Neural cell (in vitro differentiated cells): Measurements from ENCODE around the gene PPP1R8. TPM values are rescaled to one million over a fixed set of nuclear protein-coding genes. Genes with fewer than 3 reads are reported as not detected.
A peak's percentile ranks its signal among the peaks of the same experiment; 100 is the strongest.
"Not testable (repeated sequence)": the region's sequence is repeated elsewhere in the genome, so short reads cannot be mapped to it uniquely, and the experiment has no call there.

Experiments used
- H2AFZ ChIP-seq: fragments of 200-600, 300-800 bp; sonication (generic), shearing (Covaris generic); 2 replicates; pipeline ENCODE4 v1.6.0; 2014; ENCODE audit warnings: low read depth, mild to moderate bottlenecking, antibody characterized with exemption, low read length, moderate library complexity
- H3F3A ChIP-seq: fragments of 200-600 bp; shearing (Covaris generic); 2 replicates; pipeline ENCODE4 v1.6.1; 2016; ENCODE audit warnings: mild to moderate bottlenecking, moderate library complexity, mixed read lengths, antibody characterized with exemption, low read length; ENCODE audit not compliant: insufficient read depth, poor library complexity, severe bottlenecking
- H3K27ac ChIP-seq: fragments of 200-600, 300-800 bp; sonication (generic), shearing (Covaris generic); 2 replicates; pipeline ENCODE4 v1.5.1; 2014; ENCODE audit warnings: mild to moderate bottlenecking, low read length, moderate library complexity
- H3K27me3 ChIP-seq: fragments of 300-800, 200-600 bp; sonication (generic), shearing (Covaris generic); 2 replicates; pipeline ENCODE4 v1.6.0; 2014; ENCODE audit warnings: mild to moderate bottlenecking, low read depth, low read length, moderate library complexity; ENCODE audit not compliant: insufficient read depth
- H3K36me3 ChIP-seq: fragments of 300-800, 200-600 bp; sonication (generic), shearing (Covaris generic); 2 replicates; pipeline ENCODE4 v1.5.1; 2014; ENCODE audit warnings: mild to moderate bottlenecking, antibody characterized with exemption, low read length, moderate library complexity; ENCODE audit not compliant: insufficient read depth
- H3K4me2 ChIP-seq: fragments of 300-800, 200-600 bp; sonication (generic), shearing (Covaris generic); 2 replicates; pipeline ENCODE4 v1.6.0; 2014; ENCODE audit warnings: mild to moderate bottlenecking, low read length
- H3K4me3 ChIP-seq: fragments of 300-800, 200-600 bp; sonication (generic), shearing (Covaris generic); 2 replicates; pipeline ENCODE4 v1.5.1; 2014; ENCODE audit warnings: mild to moderate bottlenecking, low read length, moderate library complexity
- H3K79me2 ChIP-seq: fragments of 200-600 bp; shearing (Covaris generic); replicated peaks from 2 replicates; pipeline ENCODE4 v1.6.0; 2014; ENCODE audit warnings: mild to moderate bottlenecking, low read length, moderate library complexity; ENCODE audit not compliant: insufficient read depth
- H3K9ac ChIP-seq: fragments of 300-800, 200-600 bp; sonication (generic), shearing (Covaris generic); 2 replicates; pipeline ENCODE4 v1.6.1; 2016; ENCODE audit warnings: mild to moderate bottlenecking, low read length, mixed read lengths
- H3K9me2 ChIP-seq: fragments of 200-600 bp; shearing (Covaris generic); 2 replicates; pipeline ENCODE4 v1.6.1; 2016; ENCODE audit warnings: mild to moderate bottlenecking, low read length, mixed read lengths; ENCODE audit not compliant: insufficient read depth
- H3K9me3 ChIP-seq: fragments of 200-600, 300-800 bp; sonication (generic), shearing (Covaris generic); 2 replicates; pipeline ENCODE4 v1.6.1; 2016; ENCODE audit warnings: mild to moderate bottlenecking, mixed run types, low read length, moderate library complexity, mixed read lengths
- H4K20me1 ChIP-seq: fragments of 200-600 bp; shearing (Covaris generic); 2 replicates; pipeline ENCODE4 v1.6.1; 2016; ENCODE audit warnings: mild to moderate bottlenecking, mixed run types; ENCODE audit not compliant: insufficient read depth
- EZH2 ChIP-seq: fragments of 200-600, 300-800 bp; shearing (Covaris generic), sonication (generic); IDR thresholded peaks from 2 replicates; pipeline ENCODE4 v1.6.1; 2014; ENCODE audit warnings: antibody characterized with exemption, low read length, borderline replicate concordance, mild to moderate bottlenecking; ENCODE audit not compliant: insufficient read depth, poor library complexity, severe bottlenecking
- MXI1 ChIP-seq: fragments of 450-650 bp; conservative IDR thresholded peaks from 2 replicates; pipeline ENCODE4 v1.6.1; 2014; ENCODE audit warnings: antibody characterized with exemption, mild to moderate bottlenecking; ENCODE audit not compliant: poor library complexity, severe bottlenecking
- POLR2AphosphoS5 ChIP-seq: IDR thresholded peaks from 2 replicates; pipeline ENCODE4 v1.6.1; 2012
- RAD21 ChIP-seq: fragments of 450-650 bp; conservative IDR thresholded peaks from 2 replicates; pipeline ENCODE4 v1.6.1; 2014; ENCODE audit warnings: antibody characterized with exemption, mild to moderate bottlenecking, moderate library complexity
- polyA plus RNA-seq: library from polyadenylated mRNA; depleted of rRNA; stranded (reverse); fragments of >200 nt; gene quantifications from 2 replicates; pipeline ENCODE4 v1.2.3, GENCODE V29; 2014
- TF ChIP-seq, protein P1 (sequence below): fragments of 450-650 bp; IDR thresholded peaks from 2 replicates; pipeline ENCODE4 v1.5.1; 2014; ENCODE audit warnings: antibody characterized with exemption, mild to moderate bottlenecking, moderate library complexity; ENCODE audit not compliant: poor library complexity, severe bottlenecking
- TF ChIP-seq, protein P2 (sequence below): IDR thresholded peaks from 2 replicates; pipeline ENCODE4 v1.6.1; 2012; ENCODE audit warnings: borderline replicate concordance

Gene PPP1R8
- polyA plus RNA-seq, 1 donor from 2014 or later, result 90.1 TPM

- H3K9me3 ChIP-seq, H3K79me2 ChIP-seq, H3F3A ChIP-seq, H3K27me3 ChIP-seq, H3K4me3 ChIP-seq, H3K4me2 ChIP-seq, H2AFZ ChIP-seq, H3K9me2 ChIP-seq, H4K20me1 ChIP-seq, H3K36me3 ChIP-seq, H3K9ac ChIP-seq, H3K27ac ChIP-seq: not testable (repeated sequence)
These were observed 40.5 kb downstream of the PPP1R8 start for GRCh38 chr1:27871076-27871475.

DNA sequence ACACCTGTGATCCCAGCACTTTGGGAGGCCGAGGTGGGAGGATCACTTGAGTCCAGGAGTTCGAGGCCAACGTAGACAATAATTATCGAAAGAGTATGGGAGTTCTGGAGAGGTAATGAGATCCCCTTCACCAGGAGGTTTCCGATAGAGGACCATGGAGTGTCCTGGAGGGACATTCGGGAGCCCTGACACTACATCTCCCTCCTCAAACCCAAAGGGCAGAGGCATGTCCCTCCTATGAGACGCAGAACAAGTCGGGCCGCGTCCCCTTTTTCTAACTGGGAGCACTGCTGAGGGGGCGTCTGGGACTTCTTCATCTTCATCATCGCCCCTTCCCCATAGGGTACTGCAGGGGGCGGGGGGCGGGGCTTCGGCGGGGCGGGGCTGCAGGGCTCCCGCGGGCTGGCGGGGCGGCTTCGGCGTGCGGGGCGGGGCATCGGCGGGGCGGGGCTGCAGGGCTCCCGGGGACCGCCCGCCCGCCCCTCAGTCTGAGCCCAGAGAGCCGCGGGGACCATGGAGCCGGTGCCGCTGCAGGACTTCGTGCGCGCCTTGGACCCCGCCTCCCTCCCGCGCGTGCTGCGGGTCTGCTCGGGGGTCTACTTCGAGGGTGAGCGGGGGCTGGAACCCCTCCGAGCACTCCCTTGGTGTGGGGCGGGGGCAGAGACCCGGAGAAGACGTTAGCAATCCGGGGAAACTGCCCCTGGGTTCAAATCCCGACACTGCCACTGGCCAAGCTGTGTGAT, 41.6 kb downstream of the PPP1R8 start, which contains the start of gene THEMIS2:
TSS of gene THEMIS2 (plus strand) at position 486 of the 743 bp plus-strand sequence. CDS start at position 514, 28 bp downstream.
- H4K20me1 ChIP-seq, result no peaks in the 10 kb centered on the region
- no peaks in the 10 kb centered on the region for H3K9me2 ChIP-seq
- H3K4me3 ChIP-seq, result peak within 1 kb of the TSS; percentile 66
- TF ChIP-seq EZH2, result no peak
- TF ChIP-seq POLR2AphosphoS5, result no peak
- TF ChIP-seq, protein P1, sequence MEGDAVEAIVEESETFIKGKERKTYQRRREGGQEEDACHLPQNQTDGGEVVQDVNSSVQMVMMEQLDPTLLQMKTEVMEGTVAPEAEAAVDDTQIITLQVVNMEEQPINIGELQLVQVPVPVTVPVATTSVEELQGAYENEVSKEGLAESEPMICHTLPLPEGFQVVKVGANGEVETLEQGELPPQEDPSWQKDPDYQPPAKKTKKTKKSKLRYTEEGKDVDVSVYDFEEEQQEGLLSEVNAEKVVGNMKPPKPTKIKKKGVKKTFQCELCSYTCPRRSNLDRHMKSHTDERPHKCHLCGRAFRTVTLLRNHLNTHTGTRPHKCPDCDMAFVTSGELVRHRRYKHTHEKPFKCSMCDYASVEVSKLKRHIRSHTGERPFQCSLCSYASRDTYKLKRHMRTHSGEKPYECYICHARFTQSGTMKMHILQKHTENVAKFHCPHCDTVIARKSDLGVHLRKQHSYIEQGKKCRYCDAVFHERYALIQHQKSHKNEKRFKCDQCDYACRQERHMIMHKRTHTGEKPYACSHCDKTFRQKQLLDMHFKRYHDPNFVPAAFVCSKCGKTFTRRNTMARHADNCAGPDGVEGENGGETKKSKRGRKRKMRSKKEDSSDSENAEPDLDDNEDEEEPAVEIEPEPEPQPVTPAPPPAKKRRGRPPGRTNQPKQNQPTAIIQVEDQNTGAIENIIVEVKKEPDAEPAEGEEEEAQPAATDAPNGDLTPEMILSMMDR, result no peak
- TF ChIP-seq, protein P2, sequence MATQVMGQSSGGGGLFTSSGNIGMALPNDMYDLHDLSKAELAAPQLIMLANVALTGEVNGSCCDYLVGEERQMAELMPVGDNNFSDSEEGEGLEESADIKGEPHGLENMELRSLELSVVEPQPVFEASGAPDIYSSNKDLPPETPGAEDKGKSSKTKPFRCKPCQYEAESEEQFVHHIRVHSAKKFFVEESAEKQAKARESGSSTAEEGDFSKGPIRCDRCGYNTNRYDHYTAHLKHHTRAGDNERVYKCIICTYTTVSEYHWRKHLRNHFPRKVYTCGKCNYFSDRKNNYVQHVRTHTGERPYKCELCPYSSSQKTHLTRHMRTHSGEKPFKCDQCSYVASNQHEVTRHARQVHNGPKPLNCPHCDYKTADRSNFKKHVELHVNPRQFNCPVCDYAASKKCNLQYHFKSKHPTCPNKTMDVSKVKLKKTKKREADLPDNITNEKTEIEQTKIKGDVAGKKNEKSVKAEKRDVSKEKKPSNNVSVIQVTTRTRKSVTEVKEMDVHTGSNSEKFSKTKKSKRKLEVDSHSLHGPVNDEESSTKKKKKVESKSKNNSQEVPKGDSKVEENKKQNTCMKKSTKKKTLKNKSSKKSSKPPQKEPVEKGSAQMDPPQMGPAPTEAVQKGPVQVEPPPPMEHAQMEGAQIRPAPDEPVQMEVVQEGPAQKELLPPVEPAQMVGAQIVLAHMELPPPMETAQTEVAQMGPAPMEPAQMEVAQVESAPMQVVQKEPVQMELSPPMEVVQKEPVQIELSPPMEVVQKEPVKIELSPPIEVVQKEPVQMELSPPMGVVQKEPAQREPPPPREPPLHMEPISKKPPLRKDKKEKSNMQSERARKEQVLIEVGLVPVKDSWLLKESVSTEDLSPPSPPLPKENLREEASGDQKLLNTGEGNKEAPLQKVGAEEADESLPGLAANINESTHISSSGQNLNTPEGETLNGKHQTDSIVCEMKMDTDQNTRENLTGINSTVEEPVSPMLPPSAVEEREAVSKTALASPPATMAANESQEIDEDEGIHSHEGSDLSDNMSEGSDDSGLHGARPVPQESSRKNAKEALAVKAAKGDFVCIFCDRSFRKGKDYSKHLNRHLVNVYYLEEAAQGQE, result no peak
- H3K36me3 ChIP-seq, result no peaks in the 10 kb centered on the region
- no peaks in the 10 kb centered on the region for H3K79me2 ChIP-seq
- no peak within 1 kb of the TSS for H3K27ac ChIP-seq
- peaks cover 10% of the 10 kb centered on the region for H3K27me3 ChIP-seq
- H3K4me2 ChIP-seq, result no peak within 1 kb of the TSS
- no peaks in the 10 kb centered on the region for H3K9me3 ChIP-seq
- no peaks in the 10 kb centered on the region for H3F3A ChIP-seq
- H3K9ac ChIP-seq, result peak within 1 kb of the TSS; percentile 47
- H2AFZ ChIP-seq, result peak within 1 kb of the TSS; percentile 33

DNA sequence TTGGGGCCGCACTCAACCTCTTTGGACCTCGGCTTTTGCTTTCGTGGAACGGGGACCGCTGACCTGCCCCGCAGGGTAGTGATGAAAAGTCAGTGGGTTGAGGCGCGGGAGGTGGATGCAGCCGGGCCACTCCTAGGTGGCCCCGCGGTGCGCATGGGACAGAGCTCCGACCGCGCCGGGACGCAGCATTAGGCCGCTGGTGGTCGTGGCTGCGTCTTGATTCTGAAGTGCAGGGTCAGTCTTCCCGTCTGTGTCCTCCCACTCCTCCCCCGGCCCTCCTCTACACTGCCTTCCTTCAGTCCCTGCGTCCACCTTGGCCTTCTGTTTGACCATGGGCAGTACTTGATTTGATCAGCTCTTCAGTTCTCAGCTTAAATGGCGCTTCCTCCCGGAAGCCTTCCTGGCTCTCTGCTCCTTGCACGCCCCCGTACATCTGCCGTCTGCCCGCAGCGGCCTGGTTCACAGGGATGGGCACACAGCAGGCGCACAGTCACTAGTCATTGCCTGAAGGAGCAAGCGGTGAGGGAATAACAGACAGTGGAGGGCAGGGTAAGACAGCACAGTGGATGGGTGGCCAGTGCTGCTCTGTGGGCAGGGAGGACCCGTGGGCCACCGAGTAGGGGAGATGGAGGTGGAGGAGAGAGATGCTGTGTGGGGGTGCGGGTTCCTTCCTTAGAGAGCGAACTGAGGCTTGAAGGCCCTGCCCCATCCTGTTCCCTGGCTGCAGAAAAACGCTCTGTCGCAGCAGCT, 42.4 kb downstream of the PPP1R8 start:
- no peaks in the 10 kb centered on the region for H3F3A ChIP-seq
- no peaks in the 10 kb centered on the region for H3K9me2 ChIP-seq
- peak overlapping the region; percentile 66 for H3K4me3 ChIP-seq
- no peak overlapping the region for H3K27ac ChIP-seq
- no peaks in the 10 kb centered on the region for H3K79me2 ChIP-seq
- H2AFZ ChIP-seq, result peak overlapping the region; percentile 33
- no peaks in the 10 kb centered on the region for H3K9me3 ChIP-seq
- peaks cover 10% of the 10 kb centered on the region for H3K27me3 ChIP-seq
- peak overlapping the region; percentile 47 for H3K9ac ChIP-seq
- no peaks in the 10 kb centered on the region for H3K36me3 ChIP-seq
- TF ChIP-seq MXI1 (no peak), RAD21 (no peak)
- no peaks in the 10 kb centered on the region for H4K20me1 ChIP-seq
- no peak overlapping the region for H3K4me2 ChIP-seq
